GM19452 (cell line): Measurements from ENCODE around the gene EPB41L2.
"Not testable (repeated sequence)": the region's sequence is repeated elsewhere in the genome, so short reads cannot be mapped to it uniquely, and the experiment has no call there.

Experiments
- ATAC-seq: cut with Tn5 transposase; IDR thresholded peaks from one replicate; pipeline ENCODE4 v1.9.1; 2021; ENCODE audit not compliant: unreplicated experiment

The EPB41L2 gene

GRCh38 chr6:131005439-131006016, 57.5 kb downstream of the EPB41L2 start:
- no peak for ATAC-seq

- no peak for ATAC-seq
Observed at GRCh38 chr6:131004936-131005335, 58.1 kb downstream of the EPB41L2 start.

- no peak for ATAC-seq
Observed at GRCh38 chr6:131004387-131004755, 58.7 kb downstream of the EPB41L2 start.

- no peak for ATAC-seq
Observed at GRCh38 chr6:131003488-131004386, 59.3 kb downstream of the EPB41L2 start.

- no peak for ATAC-seq
Observed at GRCh38 chr6:131002661-131002980, 60.4 kb downstream of the EPB41L2 start.

GRCh38 chr6:131001945-131002660, 60.9 kb downstream of the EPB41L2 start:
- no peak for ATAC-seq

GRCh38 chr6:131001111-131001736, 61.8 kb downstream of the EPB41L2 start:
- ATAC-seq = no peak

- ATAC-seq = no peak
Observed at GRCh38 chr6:131000544-131000943, 62.5 kb downstream of the EPB41L2 start.

GRCh38 chr6:130997061-130997753, 65.8 kb downstream of the EPB41L2 start:
- ATAC-seq = no peak

GRCh38 chr6:130996635-130997034, 66.4 kb downstream of the EPB41L2 start:
- no peak for ATAC-seq

- ATAC-seq = no peak
Observed at GRCh38 chr6:130995783-130996447, 67.1 kb downstream of the EPB41L2 start.

GRCh38 chr6:130994319-130995097, 68.5 kb downstream of the EPB41L2 start:
- ATAC-seq = no peak

GRCh38 chr6:130993292-130993765, 69.7 kb downstream of the EPB41L2 start:
- no peak for ATAC-seq

- ATAC-seq = no peak
Observed at GRCh38 chr6:130991422-130992137, 71.5 kb downstream of the EPB41L2 start.

- ATAC-seq = not testable (repeated sequence)
Observed at GRCh38 chr6:130987539-130987938, 75.5 kb downstream of the EPB41L2 start.

- no peak for ATAC-seq
Observed at GRCh38 chr6:130985115-130985514, 77.9 kb downstream of the EPB41L2 start.

GRCh38 chr6:130982941-130983456, 80.0 kb downstream of the EPB41L2 start:
- no peak for ATAC-seq

- ATAC-seq = no peak
Observed at GRCh38 chr6:130982135-130982534, 80.9 kb downstream of the EPB41L2 start.

- ATAC-seq = no peak
Observed at GRCh38 chr6:130981409-130981808, 81.6 kb downstream of the EPB41L2 start.
